Vagina (tissue), 2 donors: ENCODE results near the gene AP2B1. TPM values are rescaled to one million over a fixed set of nuclear protein-coding genes. Genes with fewer than 3 reads are reported as not detected.

ENCODE experiments used
- DNase-seq, 2 donors: peaks; one replicate each; pipeline ENCODE4 v3.0.0-alpha.2; 2017; ENCODE audit errors: extremely low spot score in 2 of 2
- H3K27ac ChIP-seq: fragments of 200-600 bp; sonication (generic); one replicate; pipeline ENCODE4 v1.5.1; 2019
- H3K27me3 ChIP-seq: fragments of 200-600 bp; sonication (generic); one replicate; pipeline ENCODE4 v1.5.1; 2019
- H3K36me3 ChIP-seq, 2 donors: fragments of 200-600 bp; sonication (generic); one replicate each; pipeline ENCODE4 v1.5.1; 2017 to 2019
- H3K4me1 ChIP-seq: fragments of 200-600 bp; sonication (generic); one replicate; pipeline ENCODE4 v1.5.1; 2019
- H3K4me3 ChIP-seq, 2 donors: fragments of 200-600 bp; sonication (generic); 1 replicate in 1 of 2; 2 replicates in 1 of 2; pipeline ENCODE4 v1.5.1; 2016 to 2019
- H3K9me3 ChIP-seq: fragments of 200-600 bp; sonication (generic); one replicate; pipeline ENCODE4 v1.5.1; 2019
- CTCF ChIP-seq, 3 experiments: fragments of 450-650 bp in 2 of 3; fragments of 200-600 bp in 1 of 3; sonication (generic) in 1 of 3; IDR thresholded peaks; one replicate each; pipeline ENCODE4 v1.5.1; 2017 to 2019; ENCODE audit warnings: antibody characterized with exemption in 3 of 3, mild to moderate bottlenecking in 2 of 3, moderate library complexity in 2 of 3
- POLR2A ChIP-seq, 2 donors: fragments of 450-650 bp; IDR thresholded peaks; one replicate each; pipeline ENCODE4 v1.6.1; 2017; ENCODE audit warnings: antibody characterized with exemption in 2 of 2, mild to moderate bottlenecking in 2 of 2, moderate library complexity in 2 of 2
- POLR2AphosphoS5 ChIP-seq, 2 donors: sonication (generic); formaldehyde crosslinking; IDR thresholded peaks; one replicate each; pipeline ENCODE4 v1.9.0; 2017; ENCODE audit warnings: antibody characterized with exemption in 2 of 2, mild to moderate bottlenecking in 2 of 2, low read depth in 1 of 2; ENCODE audit not compliant: insufficient read depth in 1 of 2
- intact Hi-C: fragments of 100-400 bp; cut with DNase I; formaldehyde crosslinking; loops from one replicate; pipeline ENCODE4 v1.15.1; 2023
- total RNA-seq: library from RNA; depleted of rRNA; stranded (reverse); fragments of >200 nt; gene quantifications from one replicate; pipeline ENCODE4 v1.2.3, GENCODE V29; 2016

Gene AP2B1
- total RNA-seq, 1 donor from 2014 or later, result 62.1 TPM

- intact Hi-C loops, result no loop called here
- TF ChIP-seq CTCF (IDR thresholded peaks at IDR 0.05) (no peak), POLR2AphosphoS5 (IDR thresholded peaks at IDR 0.05; ENCODE audit: insufficient read depth in 1 of 2, low read depth in 1 of 2) (no peak), POLR2A (IDR thresholded peaks at IDR 0.05) (no peak)
- peaks cover 0 to 22% of the 10 kb centered on the region in 2 donors for H3K36me3 ChIP-seq
- no peak overlapping the region for H3K27ac ChIP-seq
- no peaks in the 10 kb centered on the region for H3K27me3 ChIP-seq
- DNase-seq, result no peak
- no peaks in the 10 kb centered on the region for H3K9me3 ChIP-seq
- no peak overlapping the region for H3K4me3 ChIP-seq
- H3K4me1 ChIP-seq, result no peaks in the 10 kb centered on the region
These were observed 73.8 kb downstream of the AP2B1 start for GRCh38 chr17:35660902-35661301.

GRCh38 chr17:35664685-35665084 lies 77.6 kb downstream of the AP2B1 start:
- H3K27ac ChIP-seq, result no peak overlapping the region
- no peak overlapping the region for H3K4me3 ChIP-seq
- H3K9me3 ChIP-seq, result no peaks in the 10 kb centered on the region
- no peaks in the 10 kb centered on the region for H3K27me3 ChIP-seq
- H3K4me1 ChIP-seq, result no peaks in the 10 kb centered on the region
- DNase-seq, result no peak
- TF ChIP-seq CTCF (IDR thresholded peaks at IDR 0.05) (no peak), POLR2A (IDR thresholded peaks at IDR 0.05) (no peak), POLR2AphosphoS5 (IDR thresholded peaks at IDR 0.05; ENCODE audit: insufficient read depth in 1 of 2, low read depth in 1 of 2) (no peak)
- peaks cover 0 to 15% of the 10 kb centered on the region in 2 donors for H3K36me3 ChIP-seq
- intact Hi-C loops, result no loop called here

- H3K4me1 ChIP-seq, result no peaks in the 10 kb centered on the region
- intact Hi-C loops, result no loop called here
- H3K27ac ChIP-seq, result no peak overlapping the region
- H3K36me3 ChIP-seq, result peaks cover 0 to 21% of the 10 kb centered on the region in 2 donors
- TF ChIP-seq POLR2AphosphoS5 (IDR thresholded peaks at IDR 0.05; ENCODE audit: insufficient read depth in 1 of 2, low read depth in 1 of 2) (no peak), CTCF (IDR thresholded peaks at IDR 0.05) (no peak), POLR2A (IDR thresholded peaks at IDR 0.05) (no peak)
- no peak for DNase-seq
- H3K27me3 ChIP-seq, result no peaks in the 10 kb centered on the region
- H3K4me3 ChIP-seq, result no peak overlapping the region
- H3K9me3 ChIP-seq, result no peaks in the 10 kb centered on the region
These were observed 78.5 kb downstream of the AP2B1 start for GRCh38 chr17:35665662-35666061.

GRCh38 chr17:35666070-35666469 lies 78.9 kb downstream of the AP2B1 start:
- TF ChIP-seq POLR2A (IDR thresholded peaks at IDR 0.05), result no peak
- no peak for TF ChIP-seq POLR2AphosphoS5 (IDR thresholded peaks at IDR 0.05; ENCODE audit: insufficient read depth in 1 of 2, low read depth in 1 of 2)
- no peak for TF ChIP-seq CTCF (IDR thresholded peaks at IDR 0.05)
- DNase-seq, result no peak
- intact Hi-C loops, result no loop called here
- H3K4me1 ChIP-seq, result no peaks in the 10 kb centered on the region
- no peak overlapping the region for H3K4me3 ChIP-seq
- H3K27ac ChIP-seq, result no peak overlapping the region
- peaks cover 0 to 25% of the 10 kb centered on the region in 2 donors for H3K36me3 ChIP-seq
- H3K27me3 ChIP-seq, result no peaks in the 10 kb centered on the region
- H3K9me3 ChIP-seq, result no peaks in the 10 kb centered on the region

- Histone ChIP-seq H3K4me3 (no peak overlapping the region), H3K9me3 (no peaks in the 10 kb centered on the region), H3K36me3 (peaks cover 0 to 32% of the 10 kb centered on the region in 2 donors), H3K27me3 (no peaks in the 10 kb centered on the region), H3K27ac (no peak overlapping the region), H3K4me1 (no peaks in the 10 kb centered on the region)
- DNase-seq, result no peak
- TF ChIP-seq POLR2A (IDR thresholded peaks at IDR 0.05), result no peak
- TF ChIP-seq CTCF (IDR thresholded peaks at IDR 0.05), result no peak
- TF ChIP-seq POLR2AphosphoS5 (IDR thresholded peaks at IDR 0.05; ENCODE audit: insufficient read depth in 1 of 2, low read depth in 1 of 2), result no peak
- intact Hi-C loops, result no loop called here
These were observed 79.9 kb downstream of the AP2B1 start for GRCh38 chr17:35666967-35667532.
